ENCODE data around the gene CWH43.
"Not testable (repeated sequence)": the region's sequence is repeated elsewhere in the genome, so short reads cannot be mapped to it uniquely, and the experiment has no call there.

CWH43 gene

GRCh38 chr4:49098034-49098759, 112.1 kb downstream of the CWH43 start:
- DNase-seq: not testable (repeated sequence)

DNA sequence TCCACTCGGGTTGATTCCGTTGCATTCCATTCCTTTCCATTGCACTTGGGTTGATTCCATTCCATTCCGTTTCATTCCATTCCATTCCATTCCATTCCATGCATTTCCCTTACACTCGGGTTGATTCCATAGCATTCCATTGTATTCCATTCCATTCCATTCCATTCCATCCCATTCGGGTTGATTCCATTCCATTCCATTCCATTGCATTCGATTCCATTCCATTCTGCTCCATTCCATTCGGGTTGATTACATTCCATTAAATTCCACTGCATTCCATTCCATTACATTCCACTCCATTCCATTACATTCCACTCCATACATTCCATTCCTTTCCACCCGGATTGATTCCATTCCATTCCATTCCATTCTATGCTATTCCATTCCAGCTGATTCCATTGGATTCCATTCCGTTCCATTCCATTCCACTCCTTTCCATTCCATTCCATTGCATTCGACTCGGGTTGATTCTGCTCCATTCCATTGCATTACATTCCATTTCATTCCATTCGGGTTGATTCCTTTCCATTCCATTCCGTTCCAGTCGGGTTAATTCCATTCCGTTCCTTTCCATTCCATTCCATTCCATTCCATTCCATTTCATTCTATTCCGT, 113.9 kb downstream of the CWH43 start:
- DNase-seq: not testable (repeated sequence)

DNA sequence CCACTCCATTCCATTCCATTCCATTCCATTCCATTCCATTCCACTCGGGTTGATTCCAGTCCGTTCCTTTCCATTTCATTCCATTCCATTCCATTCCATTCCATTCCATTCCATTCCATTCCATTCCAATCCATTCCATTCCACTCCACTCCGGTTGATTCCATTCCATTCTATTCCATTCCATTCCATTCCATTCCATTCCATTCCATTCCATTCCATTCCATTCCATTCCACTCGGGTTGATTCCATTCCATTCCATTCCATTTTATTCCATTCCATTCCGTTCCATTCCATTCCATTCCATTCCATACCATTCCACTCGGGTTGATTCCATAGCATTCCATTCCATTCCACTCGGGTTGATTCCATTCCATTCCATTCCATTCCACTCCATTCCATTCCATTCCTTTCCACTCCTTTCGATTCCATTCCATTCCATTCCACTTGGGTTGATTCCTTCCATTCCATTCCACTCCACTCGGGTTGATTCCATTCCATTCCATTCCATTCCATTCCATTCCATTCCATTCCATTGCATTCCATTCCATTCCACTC, 116.3 kb downstream of the CWH43 start:
- not testable (repeated sequence) for DNase-seq

- not testable (repeated sequence) for DNase-seq
Measured at GRCh38 chr4:49103436-49104136, 117.5 kb downstream of the CWH43 start.

DNA sequence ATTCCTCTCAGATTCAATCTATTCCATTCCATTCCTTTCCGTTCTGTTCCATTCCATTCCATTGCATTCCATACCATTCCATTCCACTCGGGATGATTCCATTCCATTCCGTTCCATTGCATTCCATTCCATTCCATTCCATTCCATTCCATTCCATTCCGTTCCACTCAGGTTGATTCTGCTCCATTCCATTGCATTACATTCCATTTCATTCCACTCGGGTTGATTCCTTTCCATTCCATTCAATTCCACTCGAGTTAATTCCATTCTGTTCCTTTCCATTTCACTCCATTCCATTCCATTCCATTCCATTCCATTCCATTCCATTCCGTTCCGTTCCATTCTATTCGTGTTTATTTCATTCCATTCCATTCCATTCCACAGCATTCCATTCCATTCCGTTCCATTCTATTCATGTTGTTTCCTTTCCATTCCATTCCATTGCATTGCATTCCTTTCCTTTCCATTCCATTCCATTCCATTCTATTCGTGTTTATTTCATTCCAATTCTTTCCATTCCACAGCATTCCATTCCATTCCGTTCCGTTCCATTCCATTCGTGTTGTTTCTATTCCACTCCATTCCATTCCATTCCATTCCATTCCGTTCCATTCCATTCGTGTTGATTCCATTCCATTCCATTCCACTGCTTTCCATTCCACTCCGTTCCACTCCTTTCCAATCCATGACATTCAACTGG, 118.3 kb downstream of the CWH43 start:
- not testable (repeated sequence) for DNase-seq

DNA sequence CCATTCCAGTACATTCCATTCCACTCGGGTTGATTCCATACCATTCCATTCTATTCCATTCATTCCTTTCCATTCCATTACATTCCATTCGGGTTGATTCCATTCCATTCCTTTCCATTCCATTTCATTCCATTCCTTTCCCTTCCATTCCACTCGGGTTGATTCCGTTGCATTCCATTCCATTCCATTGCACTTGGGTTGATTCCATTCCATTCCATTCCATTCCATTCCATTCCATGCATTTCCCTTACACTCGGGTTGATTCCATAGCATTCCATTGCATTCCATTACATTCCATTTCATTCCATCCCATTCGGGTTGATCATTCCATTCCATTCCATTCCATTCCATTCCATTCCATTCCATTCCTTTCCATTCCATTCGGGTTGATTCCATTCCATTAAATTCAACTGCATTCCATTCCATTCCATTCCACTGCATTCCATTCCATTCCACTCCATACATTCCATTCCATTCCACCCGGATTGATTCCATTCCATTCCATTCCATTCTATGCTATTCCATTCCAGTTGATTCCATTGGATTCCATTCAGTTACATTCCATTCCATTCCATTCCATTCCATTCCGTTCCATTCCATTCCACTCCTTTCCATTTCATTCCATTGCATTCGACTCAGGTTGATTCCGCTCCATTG, 119.3 kb downstream of the CWH43 start:
- DNase-seq: not testable (repeated sequence)

DNA sequence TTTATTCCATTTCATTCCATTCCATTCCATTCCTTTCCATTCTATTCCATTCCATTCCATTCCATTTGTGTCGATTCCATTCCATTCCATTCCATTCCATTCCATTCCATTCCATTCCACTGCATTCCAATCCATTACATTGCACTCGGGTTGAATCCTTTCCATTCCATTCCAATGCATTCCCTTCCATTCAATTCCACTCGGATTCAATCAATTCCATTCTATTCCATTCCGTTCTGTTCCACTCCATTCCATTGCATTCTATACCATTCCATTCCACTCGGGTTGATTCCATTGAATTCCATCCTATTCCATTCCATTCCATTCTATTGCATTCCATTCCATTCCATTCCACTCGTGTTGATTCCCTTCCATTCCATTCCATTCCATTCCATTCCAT, 121.2 kb downstream of the CWH43 start:
- DNase-seq: not testable (repeated sequence)

GRCh38 chr4:49108183-49108978, 122.3 kb downstream of the CWH43 start:
- DNase-seq: not testable (repeated sequence)

- DNase-seq: not testable (repeated sequence)
Measured at GRCh38 chr4:49109567-49110166, 123.6 kb downstream of the CWH43 start.

DNA sequence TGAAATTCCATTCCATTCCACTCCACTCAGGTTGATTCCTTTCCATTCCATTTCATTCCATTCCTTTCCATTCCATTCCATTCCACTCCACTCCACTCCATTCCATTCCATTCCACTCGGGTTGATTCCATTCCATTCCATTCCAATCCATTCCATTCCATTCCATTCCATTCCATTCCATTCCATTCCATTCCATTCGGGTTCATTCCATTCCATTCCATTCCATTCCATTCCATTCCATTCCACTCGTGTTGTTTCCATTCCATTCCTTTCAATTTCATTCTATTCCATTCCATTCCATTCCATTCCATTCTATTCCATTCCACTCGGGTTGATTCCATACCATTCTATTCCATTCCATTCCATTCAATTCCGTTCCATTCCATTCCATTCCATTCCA, 124.5 kb downstream of the CWH43 start:
- not testable (repeated sequence) for DNase-seq

Data from NCI-H1417 (cell line).